ENCODE data around the gene GJB5.

- TF ChIP-seq POLR2AphosphoS5 (IDR thresholded peaks at IDR 0.05) = no peak
- no peak for TF ChIP-seq POLR2A (IDR thresholded peaks at IDR 0.05)
- TF ChIP-seq CTCF (IDR thresholded peaks at IDR 0.05) = no peak
- TF ChIP-seq EP300 (IDR thresholded peaks at IDR 0.05) = no peak
Observed at GRCh38 chr1:34762474-34763141, 7.8 kb downstream of the GJB5 start.
